Left lung (tissue), 10 donors: ENCODE data around the gene NEURL4. TPM values are rescaled to one million over a fixed set of nuclear protein-coding genes. Genes with fewer than 3 reads are reported as not detected.

Source experiments
- ATAC-seq: fragments of 200-7000 bp; cut with Tn5 transposase; one replicate; pipeline ENCODE4 v1.9.1; 2020; ENCODE audit warnings: moderate library complexity
- DNase-seq, 4 donors: peaks; one replicate each; pipeline ENCODE4 v3.0.0-alpha.2; 2013 to 2020
- H3K27ac ChIP-seq, 2 donors: fragments of 200-600 bp; sonication (generic) in 1 of 2; one replicate each; pipeline versions ENCODE4 v1.5.0 to v1.8.0; 2020 to 2021
- H3K27me3 ChIP-seq, 2 donors: fragments of 200-600 bp; sonication (generic) in 1 of 2; one replicate each; pipeline versions ENCODE4 v1.5.0 to v1.8.0; 2020 to 2021
- H3K36me3 ChIP-seq, 2 donors: fragments of 200-600 bp; sonication (generic) in 1 of 2; one replicate each; pipeline versions ENCODE4 v1.5.0 to v1.8.0; 2020 to 2021
- H3K4me1 ChIP-seq, 2 donors: fragments of 200-600 bp; one replicate each; pipeline ENCODE4 v1.8.0; 2021
- H3K4me3 ChIP-seq, 2 donors: fragments of 200-600 bp; sonication (generic) in 1 of 2; one replicate each; pipeline versions ENCODE4 v1.5.0 to v1.8.0; 2020 to 2021; ENCODE audit warnings: mild to moderate bottlenecking in 1 of 2
- H3K9me3 ChIP-seq, 2 donors: fragments of 200-600 bp; sonication (generic) in 1 of 2; one replicate each; pipeline versions ENCODE4 v1.5.0 to v1.8.0; 2020 to 2021
- intact Hi-C, 2 donors: fragments of 100-400 bp; cut with DNase I; formaldehyde crosslinking; loops; one replicate each; pipeline versions ENCODE4 v1.11.2 to v1.14.2; 2022
- polyA plus RNA-seq, 6 donors: library from polyadenylated mRNA; unstranded; fragments of 120-200 nt; gene quantifications; one replicate each; pipeline ENCODE4 v1.2.1, GENCODE V29; 2013; ENCODE audit not compliant: insufficient read length in 6 of 6
- total RNA-seq, 2 donors: library from RNA; stranded (reverse); fragmentation: NEBNext Ultra II Directional; extraction: Animal tissue kit (Norgen Biotek cat#: 25700); gene quantifications; one replicate each; pipeline ENCODE4 v1.2.1, GENCODE V29; 2021
- TF ChIP-seq, protein P1 (sequence below), 2 donors: fragments of 200-600 bp; sonication (generic) in 1 of 2; IDR thresholded peaks; one replicate each; pipeline versions ENCODE4 v1.5.0 to v1.8.0; 2021; ENCODE audit warnings: antibody characterized with exemption in 2 of 2
- donor health status: DM: no; HTN: yes; CAD: no.
- donor health status: DM: no; HTN: no; CAD: no.

Gene NEURL4
- total and polyA plus RNA-seq, 8 donors = 22.2 to 36.8 (median 28.5) TPM

DNA sequence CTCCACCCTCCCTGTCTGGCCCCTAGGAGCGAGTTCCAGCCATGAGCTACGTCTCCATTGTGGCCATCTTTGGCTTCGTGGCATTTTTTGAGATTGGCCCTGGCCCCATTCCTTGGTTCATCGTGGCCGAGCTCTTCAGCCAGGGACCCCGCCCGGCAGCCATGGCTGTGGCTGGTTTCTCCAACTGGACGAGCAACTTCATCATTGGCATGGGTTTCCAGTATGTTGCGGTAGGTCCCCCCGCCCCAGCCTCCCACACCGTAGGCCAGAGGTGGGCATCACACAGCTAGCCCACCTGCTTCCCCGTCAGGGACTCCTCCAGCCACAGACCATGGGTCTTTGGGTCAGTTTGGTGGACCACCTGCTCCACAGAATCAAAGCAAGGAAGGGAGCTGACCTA lies 43.5 kb downstream of the NEURL4 start:
- Histone ChIP-seq H3K27ac (no peak overlapping the region), H3K9me3 (no peaks in the 10 kb centered on the region), H3K36me3 (no peaks in the 10 kb centered on the region), H3K27me3 (peaks cover 0 to 73% of the 10 kb centered on the region in 2 donors), H3K4me3 (no peak overlapping the region), H3K4me1 (peaks cover 16 to 20% of the 10 kb centered on the region in 2 donors)
- DNase-seq (no peak), ATAC-seq (no peak)
- intact Hi-C loops = no loop called here
- TF ChIP-seq, protein P1, sequence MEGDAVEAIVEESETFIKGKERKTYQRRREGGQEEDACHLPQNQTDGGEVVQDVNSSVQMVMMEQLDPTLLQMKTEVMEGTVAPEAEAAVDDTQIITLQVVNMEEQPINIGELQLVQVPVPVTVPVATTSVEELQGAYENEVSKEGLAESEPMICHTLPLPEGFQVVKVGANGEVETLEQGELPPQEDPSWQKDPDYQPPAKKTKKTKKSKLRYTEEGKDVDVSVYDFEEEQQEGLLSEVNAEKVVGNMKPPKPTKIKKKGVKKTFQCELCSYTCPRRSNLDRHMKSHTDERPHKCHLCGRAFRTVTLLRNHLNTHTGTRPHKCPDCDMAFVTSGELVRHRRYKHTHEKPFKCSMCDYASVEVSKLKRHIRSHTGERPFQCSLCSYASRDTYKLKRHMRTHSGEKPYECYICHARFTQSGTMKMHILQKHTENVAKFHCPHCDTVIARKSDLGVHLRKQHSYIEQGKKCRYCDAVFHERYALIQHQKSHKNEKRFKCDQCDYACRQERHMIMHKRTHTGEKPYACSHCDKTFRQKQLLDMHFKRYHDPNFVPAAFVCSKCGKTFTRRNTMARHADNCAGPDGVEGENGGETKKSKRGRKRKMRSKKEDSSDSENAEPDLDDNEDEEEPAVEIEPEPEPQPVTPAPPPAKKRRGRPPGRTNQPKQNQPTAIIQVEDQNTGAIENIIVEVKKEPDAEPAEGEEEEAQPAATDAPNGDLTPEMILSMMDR (IDR thresholded peaks at IDR 0.05) = no peak

DNA sequence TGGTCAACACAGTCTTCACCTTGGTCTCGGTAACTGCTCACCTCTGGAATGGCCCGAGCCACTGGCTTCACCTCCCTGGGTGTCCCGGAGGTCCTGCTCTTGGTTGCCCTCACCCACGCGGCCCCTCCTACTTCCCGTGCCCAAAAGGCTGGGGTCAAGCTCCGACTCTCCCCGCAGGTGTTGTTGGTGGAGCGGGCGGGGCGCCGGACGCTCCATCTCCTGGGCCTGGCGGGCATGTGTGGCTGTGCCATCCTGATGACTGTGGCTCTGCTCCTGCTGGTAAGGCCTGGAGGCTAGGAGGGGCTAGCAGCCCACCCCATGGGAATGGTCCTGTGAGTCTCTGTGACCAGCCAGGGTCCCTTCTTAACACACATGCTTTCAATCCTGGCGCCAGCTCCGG lies 44.2 kb downstream of the NEURL4 start:
- Histone ChIP-seq H3K27me3 (peaks cover 0 to 66% of the 10 kb centered on the region in 2 donors), H3K36me3 (no peaks in the 10 kb centered on the region), H3K4me3 (no peak overlapping the region), H3K4me1 (peaks cover 17 to 24% of the 10 kb centered on the region in 2 donors), H3K27ac (no peak overlapping the region), H3K9me3 (no peaks in the 10 kb centered on the region)
- TF ChIP-seq, protein P1 (IDR thresholded peaks at IDR 0.05) = no peak
- DNase-seq = no peak
- intact Hi-C loops = no loop called here
- no peak for ATAC-seq

DNA sequence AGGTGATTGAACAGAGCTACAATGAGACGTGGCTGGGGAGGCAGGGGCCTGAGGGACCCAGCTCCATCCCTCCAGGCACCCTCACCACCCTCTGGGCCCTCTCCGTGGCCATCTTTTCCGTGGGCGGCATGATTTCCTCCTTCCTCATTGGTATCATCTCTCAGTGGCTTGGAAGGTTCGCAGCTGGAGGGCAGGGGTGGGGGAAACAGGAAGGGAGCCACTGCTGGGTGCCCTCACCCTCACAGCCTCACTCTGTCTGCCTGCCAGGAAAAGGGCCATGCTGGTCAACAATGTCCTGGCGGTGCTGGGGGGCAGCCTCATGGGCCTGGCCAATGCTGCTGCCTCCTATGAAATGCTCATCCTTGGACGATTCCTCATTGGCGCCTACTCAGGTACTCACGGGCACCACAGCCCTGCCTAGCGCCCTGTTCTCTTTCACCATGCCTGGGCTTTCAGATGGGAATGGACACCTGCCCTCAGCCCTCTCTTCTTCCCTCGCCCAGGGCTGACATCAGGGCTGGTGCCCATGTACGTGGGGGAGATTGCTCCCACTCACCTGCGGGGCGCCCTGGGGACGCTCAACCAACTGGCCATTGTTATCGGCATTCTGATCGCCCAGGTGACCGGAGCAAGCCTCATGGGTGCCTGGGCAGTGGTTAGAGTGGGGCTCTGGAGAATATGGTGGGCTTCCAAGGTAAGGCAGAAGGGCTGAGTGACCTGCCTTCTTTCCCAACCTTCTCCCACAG lies 45.5 kb downstream of the NEURL4 start:
- no peak for ATAC-seq
- DNase-seq = no peak
- no peak overlapping the region for H3K27ac ChIP-seq
- no peaks in the 10 kb centered on the region for H3K36me3 ChIP-seq
- H3K4me1 ChIP-seq = peaks cover 17 to 24% of the 10 kb centered on the region in 2 donors
- H3K27me3 ChIP-seq = peaks cover 0 to 58% of the 10 kb centered on the region in 2 donors
- TF ChIP-seq, protein P1 (IDR thresholded peaks at IDR 0.05) = no peak
- intact Hi-C loops = no loop called here
- H3K9me3 ChIP-seq = no peaks in the 10 kb centered on the region
- H3K4me3 ChIP-seq = no peak overlapping the region

DNA sequence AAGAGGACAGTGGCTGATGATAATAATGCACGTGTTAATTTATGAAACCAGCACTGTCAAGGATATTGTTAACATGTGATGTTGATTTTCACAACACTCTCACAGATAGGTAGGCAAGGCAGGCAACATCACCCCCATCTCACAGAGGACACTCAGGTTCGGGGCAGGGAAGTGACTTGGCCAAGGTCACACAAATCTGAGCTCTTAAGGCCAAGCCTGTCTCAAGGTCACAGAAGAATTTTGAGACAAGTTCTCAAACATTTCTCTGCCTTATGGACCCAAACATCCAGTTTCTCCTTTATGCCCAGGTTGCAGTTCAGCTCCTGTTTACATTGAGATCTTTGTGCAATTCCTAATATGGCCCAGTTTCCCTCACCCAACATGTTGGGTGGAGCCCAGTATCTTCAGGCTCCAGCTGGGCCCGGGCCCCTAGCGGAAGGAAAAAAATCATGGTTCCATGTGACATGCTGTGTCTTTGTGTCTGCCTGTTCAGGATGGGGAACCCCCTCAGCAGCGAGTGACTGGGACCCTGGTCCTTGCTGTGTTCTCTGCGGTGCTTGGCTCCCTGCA lies 46.3 kb downstream of the NEURL4 start:
- Histone ChIP-seq H3K9me3 (no peaks in the 10 kb centered on the region), H3K4me1 (peaks cover 17 to 24% of the 10 kb centered on the region in 2 donors), H3K4me3 (no peak overlapping the region), H3K36me3 (no peaks in the 10 kb centered on the region), H3K27me3 (peaks cover 0 to 52% of the 10 kb centered on the region in 2 donors), H3K27ac (no peak overlapping the region)
- intact Hi-C loops = no loop called here
- no peak for DNase-seq
- ATAC-seq = no peak
- TF ChIP-seq, protein P1 (IDR thresholded peaks at IDR 0.05) = no peak

DNA sequence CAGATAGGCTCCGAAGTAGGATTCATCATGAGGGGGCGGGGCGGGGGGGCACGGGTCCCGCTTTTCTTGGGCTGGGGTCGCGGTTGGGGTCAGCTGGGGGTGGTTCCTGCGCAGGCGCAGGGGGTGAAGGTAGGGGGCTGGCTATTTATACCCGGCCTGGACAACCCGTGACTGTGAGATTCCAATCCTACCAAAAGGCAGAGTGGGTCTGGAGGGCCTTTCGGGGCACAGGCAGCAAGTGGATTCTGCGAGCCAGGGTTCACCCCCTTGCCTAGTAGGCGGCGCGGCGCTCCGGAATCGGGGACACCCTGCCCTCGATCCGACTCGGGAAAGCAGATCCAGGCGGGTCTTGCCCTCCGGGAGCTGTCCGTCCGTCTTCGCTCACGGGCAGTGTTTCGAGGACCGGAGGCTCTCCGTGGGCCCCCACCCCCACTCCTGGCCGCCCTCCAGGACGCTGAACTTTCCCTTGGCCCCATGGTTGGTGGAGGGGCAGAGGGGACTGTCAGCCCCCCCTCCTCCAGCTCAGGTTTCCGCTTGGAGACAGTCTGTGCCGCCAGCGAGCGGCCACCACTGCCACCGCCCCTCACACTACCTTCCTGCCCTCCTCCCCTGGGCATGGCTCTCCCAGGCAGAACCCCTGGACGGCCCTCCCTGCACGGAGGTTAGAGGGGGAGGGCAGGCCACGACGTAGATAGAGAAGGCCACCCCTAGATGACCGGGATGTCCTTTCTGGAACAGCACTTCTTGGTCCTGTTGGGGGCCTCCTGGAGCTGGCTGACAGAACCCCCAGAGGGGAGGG lies 47.0 kb downstream of the NEURL4 start:
- DNase-seq (no peak), ATAC-seq (no peak)
- Histone ChIP-seq H3K27me3 (peaks cover 0 to 45% of the 10 kb centered on the region in 2 donors), H3K4me1 (peaks cover 17 to 24% of the 10 kb centered on the region in 2 donors), H3K27ac (no peak overlapping the region), H3K36me3 (no peaks in the 10 kb centered on the region), H3K4me3 (peak overlapping the region; percentile 31 to 46), H3K9me3 (no peaks in the 10 kb centered on the region)
- TF ChIP-seq, protein P1 (IDR thresholded peaks at IDR 0.05) = no peak
- intact Hi-C loops = no loop called here
